A673 (cell line): ENCODE data around the gene EDNRA.

Source experiments
- EZH2 ChIP-seq: fragments of 200-600 bp; sonication (generic); IDR thresholded peaks from 2 replicates; pipeline ENCODE4 v1.6.1; 2017; ENCODE audit warnings: borderline replicate concordance, low read depth, mild to moderate bottlenecking, mixed read lengths, antibody characterized with exemption, low read length; ENCODE audit not compliant: poor library complexity, severe bottlenecking
- TF ChIP-seq, protein P1 (sequence below): fragments of 300-800, 200-600 bp; sonication (generic); conservative IDR thresholded peaks from 2 replicates; pipeline ENCODE4 v1.5.1; 2017; ENCODE audit warnings: low read depth, mild to moderate bottlenecking, antibody characterized with exemption, low read length, moderate library complexity, mixed read lengths

DNA sequence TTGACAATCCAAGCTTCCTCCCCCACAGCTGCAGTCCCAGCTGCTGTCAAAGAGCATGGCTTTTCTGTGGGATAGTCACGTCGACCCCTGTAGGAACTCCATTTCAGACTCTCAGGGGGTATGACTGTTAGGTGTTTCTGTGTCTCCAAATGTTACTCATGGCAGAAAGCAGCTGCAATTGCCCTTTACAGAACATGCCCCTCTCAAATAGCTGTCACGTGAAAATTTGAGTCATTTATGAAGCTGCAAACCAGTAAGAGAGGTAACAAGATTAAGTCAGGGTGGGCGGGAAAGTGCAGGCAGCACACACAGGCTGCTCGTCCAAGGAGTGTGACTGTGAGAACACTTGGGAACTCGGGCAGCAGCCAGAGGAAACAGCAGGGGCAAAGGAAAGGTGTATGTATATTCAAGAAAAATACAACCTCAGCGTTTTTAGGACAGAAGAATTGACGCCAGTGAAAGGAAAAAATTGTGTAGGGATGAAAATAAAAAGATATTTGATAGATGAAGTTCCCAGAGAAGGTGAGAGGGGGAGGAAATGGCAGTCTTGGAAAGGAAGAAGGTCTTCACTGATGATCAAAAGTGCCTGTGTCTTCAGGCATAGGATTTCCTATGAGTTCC, 69.8 kb downstream of the EDNRA start:
- TF ChIP-seq, protein P1, sequence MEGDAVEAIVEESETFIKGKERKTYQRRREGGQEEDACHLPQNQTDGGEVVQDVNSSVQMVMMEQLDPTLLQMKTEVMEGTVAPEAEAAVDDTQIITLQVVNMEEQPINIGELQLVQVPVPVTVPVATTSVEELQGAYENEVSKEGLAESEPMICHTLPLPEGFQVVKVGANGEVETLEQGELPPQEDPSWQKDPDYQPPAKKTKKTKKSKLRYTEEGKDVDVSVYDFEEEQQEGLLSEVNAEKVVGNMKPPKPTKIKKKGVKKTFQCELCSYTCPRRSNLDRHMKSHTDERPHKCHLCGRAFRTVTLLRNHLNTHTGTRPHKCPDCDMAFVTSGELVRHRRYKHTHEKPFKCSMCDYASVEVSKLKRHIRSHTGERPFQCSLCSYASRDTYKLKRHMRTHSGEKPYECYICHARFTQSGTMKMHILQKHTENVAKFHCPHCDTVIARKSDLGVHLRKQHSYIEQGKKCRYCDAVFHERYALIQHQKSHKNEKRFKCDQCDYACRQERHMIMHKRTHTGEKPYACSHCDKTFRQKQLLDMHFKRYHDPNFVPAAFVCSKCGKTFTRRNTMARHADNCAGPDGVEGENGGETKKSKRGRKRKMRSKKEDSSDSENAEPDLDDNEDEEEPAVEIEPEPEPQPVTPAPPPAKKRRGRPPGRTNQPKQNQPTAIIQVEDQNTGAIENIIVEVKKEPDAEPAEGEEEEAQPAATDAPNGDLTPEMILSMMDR = no peak
- TF ChIP-seq EZH2 = no peak
